ENCODE results near the gene EXOC3.

GRCh38 chr5:466661-467310 lies 23.8 kb downstream of the EXOC3 start:
- TF ChIP-seq CTCF (IDR thresholded peaks at IDR 0.05), result no peak
- no peak for TF ChIP-seq POLR2AphosphoS5 (IDR thresholded peaks at IDR 0.05; ENCODE audit: low read depth, low read length)
- TF ChIP-seq, protein P1, sequence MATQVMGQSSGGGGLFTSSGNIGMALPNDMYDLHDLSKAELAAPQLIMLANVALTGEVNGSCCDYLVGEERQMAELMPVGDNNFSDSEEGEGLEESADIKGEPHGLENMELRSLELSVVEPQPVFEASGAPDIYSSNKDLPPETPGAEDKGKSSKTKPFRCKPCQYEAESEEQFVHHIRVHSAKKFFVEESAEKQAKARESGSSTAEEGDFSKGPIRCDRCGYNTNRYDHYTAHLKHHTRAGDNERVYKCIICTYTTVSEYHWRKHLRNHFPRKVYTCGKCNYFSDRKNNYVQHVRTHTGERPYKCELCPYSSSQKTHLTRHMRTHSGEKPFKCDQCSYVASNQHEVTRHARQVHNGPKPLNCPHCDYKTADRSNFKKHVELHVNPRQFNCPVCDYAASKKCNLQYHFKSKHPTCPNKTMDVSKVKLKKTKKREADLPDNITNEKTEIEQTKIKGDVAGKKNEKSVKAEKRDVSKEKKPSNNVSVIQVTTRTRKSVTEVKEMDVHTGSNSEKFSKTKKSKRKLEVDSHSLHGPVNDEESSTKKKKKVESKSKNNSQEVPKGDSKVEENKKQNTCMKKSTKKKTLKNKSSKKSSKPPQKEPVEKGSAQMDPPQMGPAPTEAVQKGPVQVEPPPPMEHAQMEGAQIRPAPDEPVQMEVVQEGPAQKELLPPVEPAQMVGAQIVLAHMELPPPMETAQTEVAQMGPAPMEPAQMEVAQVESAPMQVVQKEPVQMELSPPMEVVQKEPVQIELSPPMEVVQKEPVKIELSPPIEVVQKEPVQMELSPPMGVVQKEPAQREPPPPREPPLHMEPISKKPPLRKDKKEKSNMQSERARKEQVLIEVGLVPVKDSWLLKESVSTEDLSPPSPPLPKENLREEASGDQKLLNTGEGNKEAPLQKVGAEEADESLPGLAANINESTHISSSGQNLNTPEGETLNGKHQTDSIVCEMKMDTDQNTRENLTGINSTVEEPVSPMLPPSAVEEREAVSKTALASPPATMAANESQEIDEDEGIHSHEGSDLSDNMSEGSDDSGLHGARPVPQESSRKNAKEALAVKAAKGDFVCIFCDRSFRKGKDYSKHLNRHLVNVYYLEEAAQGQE (IDR thresholded peaks at IDR 0.05; ENCODE audit: insufficient read depth in 1 of 2, low read depth in 2 of 2, low read length in 1 of 2), result no peak
- TF ChIP-seq TCF7L2 (IDR thresholded peaks at IDR 0.05; ENCODE audit: low read depth, low read length), result no peak
- no peak for TF ChIP-seq SIN3A (IDR thresholded peaks at IDR 0.05; ENCODE audit: borderline replicate concordance, insufficient read depth, low read depth, low read length)
